ENCODE measurements around the gene FABP1. TPM values are rescaled to one million over a fixed set of nuclear protein-coding genes. Genes with fewer than 3 reads are reported as not detected.

The FABP1 gene
- polyA plus RNA-seq, 1 of the 3 experiments (the other 2 are of a cell fraction): not detected

DNA sequence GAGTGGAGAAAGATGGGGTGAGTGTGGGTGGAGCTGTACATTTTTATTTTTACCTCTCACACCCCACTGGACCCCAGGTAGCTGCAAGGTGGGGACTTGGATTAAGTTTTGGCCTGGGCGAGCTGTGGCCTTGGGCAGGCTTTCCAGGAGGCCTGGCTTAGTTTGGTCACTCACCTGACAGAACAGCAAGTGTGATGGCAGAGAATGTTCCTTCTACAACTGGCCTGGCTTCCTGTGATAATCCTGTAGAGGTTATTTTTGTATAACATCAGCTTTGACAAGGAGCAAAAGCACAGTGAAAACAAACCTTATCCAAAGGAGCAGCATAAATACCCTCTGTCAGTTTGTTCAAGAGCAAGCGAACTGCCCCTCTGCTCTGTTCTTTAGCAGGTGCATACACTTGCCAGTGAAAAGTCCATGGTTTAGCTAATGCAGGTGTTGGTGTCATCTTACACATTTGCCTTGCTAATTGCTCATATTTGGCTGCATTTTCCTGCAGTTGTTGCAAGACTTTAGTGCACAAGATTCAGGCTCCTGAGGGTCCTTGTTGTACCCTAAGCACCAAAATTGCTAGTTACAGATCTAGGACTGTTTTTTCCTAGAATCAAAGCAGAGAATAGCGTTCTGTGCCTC is 48.6 kb upstream of the FABP1 start:
- Histone ChIP-seq H3K27ac (ENCODE audit: low read depth in 2 of 2, low read length in 1 of 2) (no peak overlapping the region), H3K9me2 (no peaks in the 10 kb centered on the region), H3F3A (replicated peaks; ENCODE audit: insufficient read depth) (no peaks in the 10 kb centered on the region), H3K36me3 (replicated peaks in 1 of 2; ENCODE audit: control insufficient read depth in 1 of 2, insufficient read depth in 2 of 2, low read length in 1 of 2) (no peaks in the 10 kb centered on the region), H3K27me3 (ENCODE audit: insufficient read depth) (no peaks in the 10 kb centered on the region; the same call in 1 of the 2 replicates), H3K4me3 (ENCODE audit: low read depth in 2 of 2, low read length in 1 of 2) (no peak overlapping the region), H3K9me3 (no peaks in the 10 kb centered on the region), H3K9ac (no peak overlapping the region), H3K79me2 (ENCODE audit: insufficient read depth) (no peaks in the 10 kb centered on the region), H3K4me2 (no peak overlapping the region), H4K20me1 (ENCODE audit: insufficient read depth) (no peaks in the 10 kb centered on the region), H2AFZ (ENCODE audit: low read depth) (no peak overlapping the region), H3K4me1 (ENCODE audit: control insufficient read depth in 1 of 2, insufficient read depth in 2 of 2, low read depth in 1 of 2, low read length in 1 of 2) (no peaks in the 10 kb centered on the region; a peak in 1 of 4 replicates)
- ChIA-PET POLR2A (no interaction called here), CTCF (interaction anchor here (1.3 to 5.4 kb wide), 4 partner anchors 9 to 278 kb away, joined by 3 to 41 read pairs (median 14); no protein-coding TSS in a partner anchor)
- WGBS (ENCODE audit: low lambda C conversion rate): 12% methylated on average over 3 of the region's 3 CpGs
- no peak for DNase-seq
- TF ChIP-seq FOXM1 (IDR thresholded peaks at IDR 0.05; ENCODE audit: low read depth) (no peak), SMC3 (IDR thresholded peaks at IDR 0.05; ENCODE audit: low read depth, low read length) (no peak), REST (IDR thresholded peaks at IDR 0.05; ENCODE audit: low read depth, low read length) (no peak), TEAD4 (IDR thresholded peaks at IDR 0.05; ENCODE audit: borderline replicate concordance, insufficient read depth) (no peak), MEF2A (IDR thresholded peaks at IDR 0.05; ENCODE audit: borderline replicate concordance, low read depth) (no peak), IRF3 (IDR thresholded peaks at IDR 0.05; ENCODE audit: low read depth, low read length) (no peak), RFX5 (IDR thresholded peaks at IDR 0.05; ENCODE audit: low read length) (no peak), CHD2 (IDR thresholded peaks at IDR 0.05; ENCODE audit: low read length, partially characterized antibody) (no peak), FOSL2 (IDR thresholded peaks at IDR 0.05; ENCODE audit: borderline replicate concordance, low read depth) (no peak), TAF1 (IDR thresholded peaks at IDR 0.05; ENCODE audit: borderline replicate concordance, low read depth, low read length) (no peak)

GRCh38 chr2:88172882-88173281 is 45.0 kb upstream of the FABP1 start:
- POLR2A ChIA-PET: no interaction called here
- Histone ChIP-seq H4K20me1 (ENCODE audit: insufficient read depth) (no peaks in the 10 kb centered on the region), H3K36me3 (replicated peaks in 1 of 2; ENCODE audit: control insufficient read depth in 1 of 2, insufficient read depth in 2 of 2, low read length in 1 of 2) (no peaks in the 10 kb centered on the region), H3K9me2 (no peaks in the 10 kb centered on the region), H3K79me2 (ENCODE audit: insufficient read depth) (no peaks in the 10 kb centered on the region), H3K9me3 (no peaks in the 10 kb centered on the region), H3K4me2 (no peak overlapping the region), H3K27ac (ENCODE audit: low read depth in 2 of 2, low read length in 1 of 2) (no peak overlapping the region), H3K4me1 (ENCODE audit: control insufficient read depth in 1 of 2, insufficient read depth in 2 of 2, low read depth in 1 of 2, low read length in 1 of 2) (no peaks in the 10 kb centered on the region), H2AFZ (ENCODE audit: low read depth) (no peak overlapping the region), H3F3A (replicated peaks; ENCODE audit: insufficient read depth) (no peaks in the 10 kb centered on the region), H3K27me3 (ENCODE audit: insufficient read depth) (no peaks in the 10 kb centered on the region; the same call in 1 of the 2 replicates), H3K4me3 (ENCODE audit: low read depth in 2 of 2, low read length in 1 of 2) (no peak overlapping the region), H3K9ac (no peak overlapping the region)
- no peak for DNase-seq
- CTCF ChIA-PET: interaction anchor here (0.9 to 3.2 kb wide), 7 partner anchors 11 to 282 kb away, joined by 3 to 12 read pairs (median 4); no protein-coding TSS in a partner anchor
- 46% methylated on average over 6 of the region's 6 CpGs for WGBS (ENCODE audit: low lambda C conversion rate)
- no peak for TF ChIP-seq FOXM1 (IDR thresholded peaks at IDR 0.05; ENCODE audit: low read depth)
- TF ChIP-seq PBX3 (IDR thresholded peaks at IDR 0.05): no peak
- TF ChIP-seq GABPA (IDR thresholded peaks at IDR 0.05; ENCODE audit: low read depth): no peak
- no peak for TF ChIP-seq TEAD4 (IDR thresholded peaks at IDR 0.05; ENCODE audit: borderline replicate concordance, insufficient read depth)
- TF ChIP-seq MXI1 (IDR thresholded peaks at IDR 0.05; ENCODE audit: low read depth, low read length): no peak
- no peak for TF ChIP-seq SIN3A (IDR thresholded peaks at IDR 0.05; ENCODE audit: borderline replicate concordance, low read depth, low read length)
- TF ChIP-seq FOXJ3 (CRISPR knock-in tag; IDR thresholded peaks at IDR 0.05): no peak
- no peak for TF ChIP-seq CHD2 (IDR thresholded peaks at IDR 0.05; ENCODE audit: low read length, partially characterized antibody)
- TF ChIP-seq, protein P1, sequence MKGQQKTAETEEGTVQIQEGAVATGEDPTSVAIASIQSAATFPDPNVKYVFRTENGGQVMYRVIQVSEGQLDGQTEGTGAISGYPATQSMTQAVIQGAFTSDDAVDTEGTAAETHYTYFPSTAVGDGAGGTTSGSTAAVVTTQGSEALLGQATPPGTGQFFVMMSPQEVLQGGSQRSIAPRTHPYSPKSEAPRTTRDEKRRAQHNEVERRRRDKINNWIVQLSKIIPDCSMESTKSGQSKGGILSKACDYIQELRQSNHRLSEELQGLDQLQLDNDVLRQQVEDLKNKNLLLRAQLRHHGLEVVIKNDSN (IDR thresholded peaks at IDR 0.05; ENCODE audit: borderline replicate concordance, low read depth): no peak
- no peak for TF ChIP-seq EP300 (IDR thresholded peaks at IDR 0.05; ENCODE audit: borderline replicate concordance in 1 of 2, low read depth in 1 of 2, low read length in 1 of 2)
- TF ChIP-seq USF2 (IDR thresholded peaks at IDR 0.05; ENCODE audit: borderline replicate concordance, low read depth, low read length): no peak
- TF ChIP-seq TAF1 (IDR thresholded peaks at IDR 0.05; ENCODE audit: borderline replicate concordance, low read depth, low read length): no peak
- TF ChIP-seq TCF12 (IDR thresholded peaks at IDR 0.05): no peak

All from SK-N-SH (cell line).